HL-60/S4 treated with retinoic acid at 250 ng/mL for 4 days and 3 days (cell line): Measurements from ENCODE around the gene DOCK1.

Source experiments
- in situ Hi-C: fragments of 300-500 bp; cut with MboI; formaldehyde crosslinking; loops from 2 replicates; pipeline ENCODE4 v1.7.0; 2022; ENCODE audit warnings: low sequenced_read_pairs

DOCK1 gene

DNA sequence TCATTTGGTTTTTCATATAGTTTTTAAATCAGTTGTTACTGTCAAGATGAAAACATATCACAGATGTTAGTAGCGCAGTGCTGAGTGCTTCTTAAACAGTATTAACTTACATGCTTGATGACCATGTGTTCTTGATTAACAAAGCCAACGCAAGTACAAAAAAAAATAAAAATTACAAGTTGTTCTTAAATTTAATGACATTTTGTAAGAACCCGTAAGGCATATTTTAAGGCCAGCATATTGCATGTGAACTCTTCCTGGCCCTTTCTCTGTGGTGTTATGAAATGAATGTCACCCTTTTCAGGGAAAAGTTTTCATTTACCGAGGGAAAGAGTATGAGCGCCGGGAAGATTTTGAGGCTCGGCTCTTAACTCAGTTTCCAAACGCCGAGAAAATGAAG, 503.5 kb downstream of the DOCK1 start:
- in situ Hi-C loops: no loop called here

DNA sequence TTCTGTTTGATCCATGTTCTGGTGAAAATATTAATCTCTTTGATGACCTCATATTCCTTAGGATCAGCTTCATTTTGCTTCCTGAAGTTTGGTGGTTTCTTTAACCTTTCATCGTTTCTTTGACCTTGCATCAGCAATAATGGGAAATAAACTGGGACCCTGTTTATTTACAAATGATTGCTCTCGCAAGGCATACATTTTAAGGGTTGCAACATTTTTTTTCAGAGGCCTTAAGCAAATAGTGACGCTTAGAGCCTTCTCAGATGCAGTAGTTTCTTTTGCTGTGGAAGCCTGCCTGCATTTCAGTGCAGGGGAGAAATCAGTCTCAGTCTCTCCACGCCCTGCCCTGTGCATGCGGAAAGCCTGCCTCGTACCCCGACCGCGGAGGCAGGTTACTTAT, 504.8 kb downstream of the DOCK1 start:
- in situ Hi-C loops: no loop called here

DNA sequence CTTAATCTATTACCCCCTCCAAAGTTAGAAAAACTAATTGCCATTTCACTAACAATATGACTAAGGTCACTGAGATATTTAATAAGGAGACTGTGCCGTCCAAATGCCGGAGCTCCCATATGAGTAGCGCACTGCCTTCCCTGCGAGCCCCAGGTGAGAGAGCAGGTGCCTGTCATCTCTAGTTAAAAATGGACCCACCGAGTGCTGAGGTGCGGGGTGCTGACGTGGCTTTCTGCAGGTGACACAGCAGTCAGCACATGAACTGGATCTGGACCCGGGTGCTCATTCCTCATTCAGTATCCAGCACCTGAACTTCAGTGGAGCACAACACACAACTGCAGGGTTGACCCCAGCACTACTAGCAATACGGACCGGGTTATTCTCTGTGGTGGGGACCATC, 505.8 kb downstream of the DOCK1 start:
- in situ Hi-C loops: no loop called here

DNA sequence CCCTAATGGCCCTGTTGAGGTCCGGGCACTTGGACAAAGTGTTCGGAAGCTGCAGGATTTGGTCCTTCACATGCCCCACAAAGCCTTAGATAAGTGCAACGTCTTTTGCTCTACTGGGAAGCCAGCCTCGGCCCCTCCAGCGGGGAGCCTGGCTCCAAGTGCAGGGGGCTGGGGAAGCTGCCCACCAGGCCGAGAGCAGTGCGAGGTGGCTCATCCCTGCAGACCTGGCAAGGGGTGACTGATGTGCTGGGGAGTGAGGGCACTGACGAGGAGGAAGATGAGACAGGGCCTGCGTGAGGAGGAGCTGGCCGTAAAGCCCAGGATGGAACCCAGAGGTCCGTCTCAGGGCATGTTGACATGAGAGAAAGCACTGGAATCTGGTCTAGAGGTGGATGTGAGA, 508.1 kb downstream of the DOCK1 start:
- in situ Hi-C loops: no loop called here

DNA sequence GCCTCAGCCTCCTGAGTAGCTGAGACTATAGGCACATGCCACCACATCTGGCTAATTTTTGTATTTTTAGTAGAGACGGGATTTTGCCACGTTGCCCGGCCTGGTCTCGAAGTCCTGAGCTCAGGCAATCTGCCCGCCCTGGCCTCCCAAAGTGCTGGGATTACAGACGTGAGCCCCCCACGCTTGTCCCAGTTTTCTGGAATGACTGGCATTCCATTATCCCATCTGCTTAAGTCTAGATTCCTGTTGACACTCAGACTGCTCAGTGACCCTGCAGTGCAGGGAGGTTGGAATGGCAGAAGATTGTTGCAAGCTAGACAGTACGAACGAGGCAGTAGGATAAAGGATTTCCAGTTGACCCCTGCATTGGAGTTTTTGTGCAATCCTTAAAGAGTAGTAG, 508.8 kb downstream of the DOCK1 start:
- in situ Hi-C loops: no loop called here

DNA sequence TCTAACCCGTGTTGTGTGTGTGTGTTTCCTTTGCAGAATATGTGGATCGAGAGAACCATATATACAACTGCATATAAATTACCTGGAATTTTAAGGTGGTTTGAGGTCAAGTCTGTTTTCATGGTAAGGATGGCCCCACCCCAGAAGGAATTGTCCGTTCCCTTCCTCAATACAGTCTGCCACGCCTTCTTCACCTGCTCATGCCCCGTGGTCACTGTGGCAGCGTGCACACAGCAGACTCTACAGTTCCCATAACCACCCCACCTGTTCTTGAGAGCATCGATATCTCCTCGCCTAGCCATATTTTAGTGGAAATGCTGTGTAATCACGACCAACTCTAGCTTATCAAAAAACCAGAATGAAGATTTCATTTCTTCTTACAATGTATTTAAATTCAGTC, 509.9 kb downstream of the DOCK1 start:
- in situ Hi-C loops: no loop called here

DNA sequence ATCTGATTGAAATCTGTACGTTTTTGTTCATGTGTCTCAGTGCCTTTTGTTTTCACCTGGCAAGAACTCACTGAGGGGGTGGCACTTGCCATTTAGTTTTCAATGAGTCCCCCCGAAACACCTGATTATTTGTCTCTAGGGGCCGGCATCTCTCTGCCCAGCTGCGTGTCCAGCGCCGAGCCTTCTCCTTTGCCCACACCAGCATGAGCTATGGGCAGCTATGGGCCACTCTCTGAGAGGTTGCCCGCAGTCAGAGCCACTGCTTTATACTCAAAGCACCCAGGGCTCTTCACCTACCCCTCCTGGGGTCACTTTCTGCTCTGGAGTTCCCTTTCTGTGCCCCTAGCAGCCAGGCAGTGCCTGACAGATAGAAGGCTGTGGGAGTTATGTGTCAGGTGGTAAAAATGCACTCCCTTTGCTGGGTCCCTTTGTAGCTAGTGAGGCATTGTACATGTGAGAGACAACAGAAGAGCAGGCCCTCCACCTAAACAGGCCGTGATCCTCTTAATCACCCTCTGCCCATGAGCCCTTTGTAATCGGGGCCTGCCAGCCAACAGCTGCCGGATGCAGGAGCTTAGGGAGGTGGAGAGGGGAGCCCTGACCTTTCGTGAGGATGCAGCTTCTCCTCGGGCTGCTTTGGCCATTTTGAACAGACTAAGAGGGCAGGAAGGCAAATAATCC, 510.8 kb downstream of the DOCK1 start:
- in situ Hi-C loops: no loop called here

DNA sequence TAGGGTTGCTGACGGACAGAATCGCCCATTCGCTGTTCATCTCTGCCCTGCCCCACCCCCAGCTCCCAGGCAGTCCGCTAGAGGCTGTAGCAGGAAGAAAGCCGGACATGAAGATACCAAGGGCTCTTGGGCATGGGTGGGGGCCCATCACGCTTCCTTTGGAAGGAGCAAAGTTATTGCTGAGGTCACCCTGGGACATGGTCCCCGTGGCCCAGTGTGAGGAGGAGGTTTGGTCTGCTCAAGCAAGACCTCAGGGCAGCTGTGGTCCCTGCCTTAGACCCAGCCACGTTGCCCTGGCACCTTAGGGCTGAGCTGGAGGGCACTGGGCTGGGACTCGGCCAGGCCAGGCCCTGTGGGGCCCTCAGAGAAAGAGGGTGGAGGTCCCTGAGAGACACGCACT, 511.8 kb downstream of the DOCK1 start:
- in situ Hi-C loops: no loop called here

DNA sequence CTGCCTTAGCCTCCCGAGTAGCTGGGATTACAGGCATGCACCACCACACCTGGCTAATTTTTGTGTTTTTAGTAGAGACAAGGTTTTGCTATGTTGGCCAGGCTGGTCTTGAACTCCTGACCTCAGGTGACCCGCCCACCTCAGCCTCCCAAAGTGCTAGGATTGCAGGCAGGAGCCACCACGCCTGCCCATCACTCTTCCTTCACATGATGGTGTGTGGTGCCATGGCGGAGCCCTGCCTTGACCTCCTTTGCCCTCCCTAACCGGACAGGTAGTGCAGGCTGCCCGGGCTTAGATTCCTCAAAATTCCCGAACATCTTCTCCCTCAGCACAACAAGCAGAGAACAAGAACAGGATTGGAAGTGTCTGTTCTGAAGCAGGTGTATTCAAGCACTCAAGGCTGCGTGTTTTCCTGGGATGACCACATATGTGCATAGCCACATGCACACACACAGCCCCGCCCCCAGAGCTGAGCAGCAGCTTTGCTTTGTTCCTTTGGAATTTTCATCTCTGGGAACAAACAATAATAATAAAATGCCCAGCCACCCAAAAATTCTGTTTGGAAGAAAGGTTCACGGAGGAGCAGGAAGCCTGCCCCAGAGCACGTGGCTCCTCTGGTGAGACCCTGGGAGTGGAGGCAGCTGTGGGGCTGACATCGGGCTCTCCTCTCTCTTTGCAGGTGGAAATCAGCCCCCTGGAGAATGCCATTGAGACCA, 512.6 kb downstream of the DOCK1 start:
- in situ Hi-C loops: no loop called here

DNA sequence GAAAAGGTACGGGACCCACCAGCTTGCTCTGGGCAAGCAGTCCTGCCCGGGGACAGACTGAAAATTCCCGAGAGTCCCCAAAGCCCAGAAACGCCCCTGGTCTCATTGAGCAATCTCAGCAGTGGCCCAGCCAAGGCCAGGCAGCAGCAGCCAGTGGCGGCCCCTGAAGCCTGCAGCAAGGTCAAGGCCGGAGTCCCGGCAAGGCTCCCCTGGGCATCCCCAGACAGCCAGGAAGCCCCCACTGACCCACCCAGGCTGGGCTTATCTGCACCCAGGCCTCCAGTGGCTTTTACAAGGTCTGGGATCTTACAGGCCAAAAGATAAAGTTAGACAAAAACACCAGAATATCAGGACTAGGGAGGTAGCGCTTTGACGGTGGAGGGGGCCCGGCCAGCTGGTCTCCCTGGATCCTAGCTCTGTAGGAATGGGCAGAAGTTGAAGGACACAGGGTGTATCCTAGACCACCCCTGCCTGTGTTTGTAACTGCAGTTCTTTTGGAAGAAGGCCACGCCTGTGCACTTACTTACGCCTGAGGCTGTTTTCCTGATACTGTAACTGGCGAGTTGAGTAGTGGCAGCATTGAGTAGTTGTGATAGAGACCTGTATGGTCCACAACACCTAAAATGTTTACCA, 513.4 kb downstream of the DOCK1 start:
- in situ Hi-C loops: no loop called here

DNA sequence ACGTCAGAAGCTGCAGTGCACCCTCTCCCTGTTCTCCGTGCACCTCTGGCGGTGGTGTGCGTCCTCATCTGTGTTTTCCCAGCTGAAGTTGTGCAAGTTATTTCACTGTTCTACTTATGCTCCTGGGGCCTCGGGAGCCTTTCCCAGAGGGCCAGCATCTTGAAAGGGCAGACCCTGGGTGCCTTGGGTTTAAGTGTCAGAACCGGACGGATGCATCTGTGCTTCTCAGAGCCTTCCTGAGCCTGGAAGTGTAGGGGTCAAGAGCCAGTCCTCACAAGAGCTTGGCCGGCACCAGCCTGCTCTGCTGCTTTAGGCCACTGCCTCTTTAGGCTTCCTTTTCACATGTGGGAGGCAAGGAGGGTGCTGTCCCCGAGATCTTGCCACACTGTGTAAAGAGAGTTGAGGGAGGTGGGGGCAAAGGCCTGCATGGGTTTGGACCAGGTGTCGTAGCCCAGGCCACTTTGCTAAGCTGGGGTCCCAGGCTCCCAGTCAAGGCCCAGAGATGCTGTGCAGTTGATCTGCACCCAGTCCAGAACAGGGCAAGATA, 515.0 kb downstream of the DOCK1 start:
- in situ Hi-C loops: no loop called here

DNA sequence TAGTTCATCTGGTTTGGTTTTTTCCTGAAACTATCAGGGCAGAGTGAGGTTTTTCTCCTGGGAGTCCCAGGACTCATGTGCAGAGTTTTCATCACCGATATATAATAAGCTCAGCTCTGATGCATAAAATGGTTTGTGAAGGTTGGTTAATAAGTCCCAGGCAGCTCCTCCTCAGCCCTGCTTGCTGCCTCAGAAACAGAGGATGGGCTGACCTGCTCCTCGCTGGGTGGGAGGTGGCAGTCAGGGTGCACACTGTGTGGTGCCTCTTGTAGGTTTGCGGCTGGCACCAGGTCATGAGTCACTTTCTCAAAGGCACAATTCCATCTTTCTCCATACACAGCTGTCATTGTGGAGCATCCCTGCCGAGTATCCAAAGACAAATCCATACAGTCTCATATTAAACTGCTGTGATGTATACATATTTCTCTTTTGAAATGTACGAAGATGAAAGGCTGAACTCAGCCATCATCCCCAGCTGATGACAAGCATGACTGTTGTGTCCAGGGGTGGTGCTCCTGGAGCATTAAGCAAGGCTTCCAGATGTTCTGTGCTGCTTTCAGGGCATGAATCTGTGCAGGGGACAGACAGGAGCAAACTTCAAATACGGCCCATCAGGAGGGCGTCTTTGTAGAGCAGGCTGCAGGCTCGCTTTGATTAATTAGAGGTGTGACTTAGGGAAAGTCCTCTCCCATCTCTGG, 518.1 kb downstream of the DOCK1 start:
- in situ Hi-C loops: no loop called here

DNA sequence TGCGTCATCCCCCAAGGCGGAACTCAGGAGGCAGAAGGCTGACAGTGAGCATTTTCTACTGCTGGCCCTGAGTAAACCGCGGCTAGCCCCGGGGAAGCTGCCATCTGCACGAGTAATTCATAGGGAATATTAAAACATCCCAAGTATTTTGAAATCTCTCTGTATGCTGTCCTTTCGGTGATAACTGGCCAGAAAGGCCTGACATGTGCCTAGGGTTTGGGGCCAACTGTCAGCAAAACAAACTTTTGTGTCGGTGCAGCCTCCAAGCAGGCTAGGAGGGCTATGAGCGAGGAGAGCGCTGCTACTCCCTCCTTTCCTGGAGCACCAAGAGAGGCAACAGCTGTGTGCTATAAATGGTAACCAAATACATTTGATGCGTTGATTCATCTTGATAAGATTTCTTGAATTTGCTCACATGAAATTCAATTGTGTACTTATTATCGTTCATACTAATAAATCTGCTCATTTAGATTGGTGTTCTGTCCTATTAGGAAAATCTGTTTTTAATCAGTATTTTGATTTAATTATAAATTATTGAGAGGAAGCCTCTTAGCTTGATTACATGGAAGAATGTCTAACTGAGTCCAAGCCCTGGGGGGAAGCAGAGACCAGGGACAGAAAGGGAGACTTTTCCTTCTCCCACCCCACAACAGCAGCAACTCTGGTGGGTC, 519.5 kb downstream of the DOCK1 start:
- in situ Hi-C loops: no loop called here

DNA sequence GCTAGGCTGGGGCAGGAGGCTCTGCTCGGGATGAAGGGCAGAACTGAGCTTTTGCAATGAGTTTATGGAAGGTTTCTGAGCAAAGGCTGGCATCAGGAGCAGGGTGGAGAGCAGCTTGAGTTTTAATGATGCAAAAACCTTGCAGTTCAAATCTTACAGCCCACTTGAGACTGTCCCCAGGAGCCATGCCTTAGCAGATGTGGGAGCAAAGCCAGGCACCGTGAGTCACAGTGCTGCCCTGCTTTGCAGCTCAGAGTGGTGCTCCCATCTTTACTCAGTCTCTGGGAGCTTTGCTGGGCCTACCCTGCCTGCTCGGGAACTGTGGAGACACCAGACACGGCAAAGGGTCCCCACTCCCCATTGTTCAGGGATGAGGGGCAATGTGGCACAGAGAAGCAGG, 521.5 kb downstream of the DOCK1 start:
- in situ Hi-C loops: no loop called here

DNA sequence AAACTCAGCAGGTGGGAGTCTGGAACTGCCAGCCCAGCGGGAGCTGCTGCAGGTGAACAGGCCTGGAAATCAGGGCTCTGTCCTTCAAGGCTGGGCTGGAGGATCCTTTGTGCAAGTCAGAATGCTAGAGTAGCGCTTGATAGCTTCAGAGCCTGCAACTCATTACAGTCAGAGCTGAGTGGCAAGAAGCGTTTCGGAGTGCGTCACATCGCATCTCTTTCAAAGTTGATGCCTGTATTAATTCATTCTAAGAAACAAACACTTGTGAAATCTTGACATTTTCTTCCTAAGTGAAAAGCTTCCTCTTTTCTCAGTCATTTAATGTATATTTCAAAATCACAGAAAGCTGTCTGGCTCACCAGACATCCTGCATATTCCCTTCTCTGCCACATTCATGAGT, 522.7 kb downstream of the DOCK1 start:
- in situ Hi-C loops: no loop called here

DNA sequence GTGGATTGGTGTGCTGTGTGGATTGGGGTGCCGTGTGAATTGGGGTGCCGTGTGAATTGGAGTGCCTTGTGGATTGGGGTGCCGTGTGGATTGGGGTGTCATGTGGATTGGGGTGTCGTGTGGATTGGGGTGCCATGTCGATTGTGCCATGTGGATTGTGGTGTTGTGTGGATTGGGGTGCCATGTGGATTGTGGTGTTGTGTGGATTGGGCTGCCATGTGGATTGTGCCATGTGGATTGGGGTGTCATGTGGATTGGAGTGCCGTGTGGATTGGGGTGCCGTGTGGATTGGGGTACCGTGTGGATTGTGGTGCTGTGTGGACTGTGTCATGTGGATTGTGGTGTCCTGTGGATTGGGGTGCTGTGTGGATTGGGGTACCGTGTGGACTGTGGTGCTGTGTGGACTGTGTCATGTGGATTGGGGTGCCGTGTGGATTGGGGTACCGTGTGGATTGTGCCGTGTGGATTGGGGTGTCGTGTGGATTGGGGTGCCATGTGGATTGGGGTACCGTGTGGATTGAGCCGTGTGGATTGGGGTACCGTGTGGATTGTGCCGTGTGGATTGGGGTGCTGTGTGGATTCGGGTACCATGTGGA, 523.3 kb downstream of the DOCK1 start:
- in situ Hi-C loops: no loop called here

DNA sequence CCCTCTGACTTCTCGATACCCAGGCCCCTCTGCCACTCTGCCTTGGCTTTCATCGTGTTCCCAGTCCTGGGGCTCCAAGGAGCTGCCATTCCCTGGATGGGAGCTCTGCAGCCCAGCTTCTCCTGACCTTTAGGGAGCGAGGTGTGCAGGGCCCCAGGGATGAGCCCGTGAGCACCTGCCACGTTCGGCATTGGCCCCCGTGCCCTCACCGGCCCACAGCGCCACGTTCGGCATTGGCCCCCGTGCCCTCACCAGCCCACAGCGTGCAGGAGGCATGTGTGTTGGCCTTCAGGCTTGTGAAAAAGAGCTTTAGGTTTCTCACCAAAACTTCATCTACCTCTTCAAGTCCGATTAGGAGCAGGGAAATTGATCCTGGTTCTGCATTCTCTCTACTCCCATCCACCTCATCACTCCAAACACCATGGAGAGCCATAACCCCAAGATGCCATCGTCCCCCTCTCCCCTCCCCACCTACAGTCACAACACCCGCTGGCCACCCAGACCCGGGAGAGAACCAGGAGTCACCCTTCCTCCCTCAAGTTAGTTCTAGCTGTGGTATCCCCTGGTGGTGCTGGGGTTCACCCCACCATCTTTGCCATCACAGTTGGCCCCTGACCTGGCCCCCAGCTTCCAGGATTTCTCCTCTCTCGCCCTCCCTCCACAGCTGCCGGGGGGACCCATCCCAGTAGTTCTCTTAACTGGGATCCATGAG, 524.5 kb downstream of the DOCK1 start:
- in situ Hi-C loops: no loop called here

DNA sequence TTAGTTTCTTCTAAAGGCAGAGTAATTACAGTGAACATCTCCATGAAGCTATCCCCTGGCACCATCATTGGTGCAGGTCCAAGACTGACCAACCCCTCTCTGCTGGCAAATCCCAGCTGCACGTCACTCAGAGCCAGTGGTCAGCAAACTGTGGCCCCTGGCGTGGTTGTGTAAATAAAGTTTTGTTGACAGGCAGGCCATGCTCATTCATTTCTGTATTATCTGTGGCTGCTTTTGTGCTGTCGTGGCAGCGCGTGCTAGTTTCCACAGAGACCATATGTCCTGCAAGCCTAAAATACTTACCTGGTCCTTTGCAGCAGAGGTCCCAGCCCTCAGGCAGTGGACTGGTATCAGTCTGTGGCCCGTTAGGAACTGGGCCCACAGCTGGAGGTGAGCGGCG, 526.3 kb downstream of the DOCK1 start:
- in situ Hi-C loops: no loop called here

DNA sequence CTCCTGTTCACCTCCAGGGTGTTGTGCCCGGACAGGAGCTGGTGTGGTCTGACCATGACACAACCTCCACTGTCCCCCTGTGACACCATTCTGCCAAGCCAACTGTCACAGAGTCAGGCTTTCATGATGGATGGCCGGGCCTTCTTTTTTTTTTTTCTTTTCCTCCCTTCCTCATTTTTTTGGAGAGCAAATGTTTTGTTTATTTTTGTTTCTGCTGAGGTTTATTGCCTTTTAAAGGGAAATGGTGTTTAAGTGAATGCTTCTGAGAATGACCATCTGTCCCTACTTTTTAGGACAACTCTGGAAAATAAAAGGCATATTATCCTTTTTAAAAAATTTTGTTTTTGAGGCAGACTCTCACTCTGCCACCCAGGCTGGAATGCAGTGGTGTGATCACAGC, 528.8 kb downstream of the DOCK1 start:
- in situ Hi-C loops: no loop called here

DNA sequence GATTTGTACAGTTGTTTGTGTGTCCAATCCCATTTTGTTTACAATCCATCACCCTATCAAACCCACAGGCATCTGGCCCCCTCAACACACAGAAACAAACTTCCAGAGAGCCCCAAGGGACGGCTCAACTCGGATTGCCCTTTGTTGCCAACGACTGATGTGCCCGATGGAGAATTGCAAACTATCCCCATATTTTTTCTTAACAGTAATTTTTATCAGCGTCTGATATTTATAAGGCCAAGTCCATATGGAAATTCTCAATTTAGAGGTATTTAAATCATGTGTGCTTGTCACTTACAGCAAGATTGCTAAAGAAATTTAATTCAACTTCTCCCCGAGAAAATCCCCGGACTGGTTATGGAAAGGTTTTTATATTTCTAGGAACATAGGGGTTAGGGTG, 530.0 kb downstream of the DOCK1 start:
- in situ Hi-C loops: no loop called here
